Retinal pigment epithelial cell (primary cell): ENCODE measurements around the gene UBASH3B.

Experiments
- DNase-seq: peaks from one replicate; pipeline ENCODE4 v3.0.0-alpha.2; 2010; ENCODE audit warnings: low read depth
- H3K4me3 ChIP-seq: 2 replicates; pipeline ENCODE4 v1.5.1; 2011; ENCODE audit warnings: mild to moderate bottlenecking, low read length, control low read depth, moderate library complexity
- TF ChIP-seq, protein P1 (sequence below): conservative IDR thresholded peaks from 2 replicates; pipeline ENCODE4 v1.5.1; 2011; ENCODE audit warnings: low read depth, low read length, control low read depth, inconsistent platforms

The UBASH3B gene

GRCh38 chr11:122754028-122754427 lies 98.5 kb downstream of the UBASH3B start:
- TF ChIP-seq, protein P1, sequence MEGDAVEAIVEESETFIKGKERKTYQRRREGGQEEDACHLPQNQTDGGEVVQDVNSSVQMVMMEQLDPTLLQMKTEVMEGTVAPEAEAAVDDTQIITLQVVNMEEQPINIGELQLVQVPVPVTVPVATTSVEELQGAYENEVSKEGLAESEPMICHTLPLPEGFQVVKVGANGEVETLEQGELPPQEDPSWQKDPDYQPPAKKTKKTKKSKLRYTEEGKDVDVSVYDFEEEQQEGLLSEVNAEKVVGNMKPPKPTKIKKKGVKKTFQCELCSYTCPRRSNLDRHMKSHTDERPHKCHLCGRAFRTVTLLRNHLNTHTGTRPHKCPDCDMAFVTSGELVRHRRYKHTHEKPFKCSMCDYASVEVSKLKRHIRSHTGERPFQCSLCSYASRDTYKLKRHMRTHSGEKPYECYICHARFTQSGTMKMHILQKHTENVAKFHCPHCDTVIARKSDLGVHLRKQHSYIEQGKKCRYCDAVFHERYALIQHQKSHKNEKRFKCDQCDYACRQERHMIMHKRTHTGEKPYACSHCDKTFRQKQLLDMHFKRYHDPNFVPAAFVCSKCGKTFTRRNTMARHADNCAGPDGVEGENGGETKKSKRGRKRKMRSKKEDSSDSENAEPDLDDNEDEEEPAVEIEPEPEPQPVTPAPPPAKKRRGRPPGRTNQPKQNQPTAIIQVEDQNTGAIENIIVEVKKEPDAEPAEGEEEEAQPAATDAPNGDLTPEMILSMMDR: no peak
- no peak overlapping the region for H3K4me3 ChIP-seq
- DNase-seq: no peak

DNA sequence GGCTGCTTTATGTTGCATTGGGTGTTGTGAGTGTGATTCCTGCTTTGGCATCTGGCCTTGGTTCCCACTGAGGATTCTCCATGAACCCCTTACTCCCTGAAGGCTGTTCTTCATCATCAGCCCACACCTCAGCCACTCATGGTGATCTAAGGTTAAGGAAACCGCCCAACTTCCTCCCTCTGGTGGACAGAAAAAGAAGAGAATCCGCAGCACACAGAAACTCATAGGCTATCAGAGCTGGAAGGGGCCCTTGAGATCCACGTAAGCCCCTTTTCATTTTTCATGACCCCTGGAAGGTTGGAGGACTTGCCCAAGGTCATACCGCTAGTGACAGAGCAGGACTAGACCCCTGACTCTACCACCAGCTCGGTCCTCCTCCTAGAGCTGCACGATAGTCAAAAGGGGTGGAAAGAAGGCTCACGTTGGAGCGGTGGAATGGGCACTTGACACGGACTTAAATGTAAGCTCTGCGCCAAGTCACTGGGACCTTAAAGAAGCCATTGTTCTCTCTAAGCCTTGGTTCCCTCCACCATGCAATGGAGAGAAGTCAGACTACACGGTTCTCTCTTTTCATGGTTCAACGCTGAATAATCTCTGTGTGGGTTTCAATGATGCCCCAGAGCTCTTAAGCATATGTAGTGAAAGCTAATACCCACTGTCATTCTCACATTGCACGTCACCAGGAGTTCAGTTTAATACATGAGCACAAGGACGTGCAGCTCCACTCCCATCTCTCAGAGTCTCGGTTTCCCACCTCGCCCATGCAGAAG lies 99.2 kb downstream of the UBASH3B start:
- TF ChIP-seq, protein P1: peak; percentile 62

GRCh38 chr11:122755409-122755808 lies 99.9 kb downstream of the UBASH3B start:
- DNase-seq: no peak
- no peak overlapping the region for H3K4me3 ChIP-seq
- TF ChIP-seq, protein P1: no peak

More for the DNA sequence above, 99.2 kb downstream of the UBASH3B start:
- H3K4me3 ChIP-seq: no peak overlapping the region
- DNase-seq: no peak

GRCh38 chr11:122755941-122756340 lies 100.4 kb downstream of the UBASH3B start:
- TF ChIP-seq, protein P1: no peak
- DNase-seq: no peak
- H3K4me3 ChIP-seq: no peak overlapping the region

DNA sequence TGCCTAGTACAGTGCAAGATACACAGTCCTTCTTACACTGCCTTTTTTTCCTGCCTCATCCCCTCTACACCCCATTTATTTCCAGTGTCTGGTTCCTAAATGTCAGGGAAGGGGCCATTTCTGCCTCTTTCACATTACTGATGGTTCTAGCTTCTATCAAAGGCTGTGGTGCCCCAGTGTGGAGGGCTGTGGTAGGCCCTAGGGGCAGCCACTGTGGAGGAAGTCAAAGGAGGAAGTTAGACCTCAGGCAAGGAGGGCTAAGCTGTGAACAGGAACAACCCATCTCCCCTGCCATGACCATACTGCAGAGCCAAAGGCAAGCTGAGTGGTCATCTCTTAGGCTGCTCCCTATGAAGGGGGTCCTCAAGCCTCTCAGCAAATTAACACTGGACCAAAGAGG lies 100.9 kb downstream of the UBASH3B start:
- TF ChIP-seq, protein P1: no peak
- H3K4me3 ChIP-seq: no peak overlapping the region
- no peak for DNase-seq

DNA sequence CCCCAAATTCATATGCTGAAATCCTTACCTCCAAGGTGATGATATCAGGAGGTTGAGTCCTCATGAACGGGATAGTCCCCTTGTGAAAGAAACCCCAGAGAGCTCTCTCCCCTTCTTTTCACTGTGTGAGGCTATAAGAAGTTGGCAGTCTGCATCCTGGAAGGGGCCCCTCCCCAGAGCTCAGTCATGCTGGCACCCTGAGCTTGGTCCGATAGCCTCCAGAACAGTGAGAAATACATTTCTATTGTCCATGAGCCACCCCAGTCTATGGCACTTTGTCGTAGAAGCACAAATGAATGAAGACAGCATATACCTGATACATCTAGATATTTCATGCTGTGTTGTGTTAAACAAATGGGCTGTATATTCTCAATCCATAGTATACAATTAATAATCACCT lies 101.7 kb downstream of the UBASH3B start:
- TF ChIP-seq, protein P1: no peak
- no peak overlapping the region for H3K4me3 ChIP-seq
- no peak for DNase-seq

GRCh38 chr11:122758339-122758738 lies 102.8 kb downstream of the UBASH3B start:
- DNase-seq: no peak
- TF ChIP-seq, protein P1: no peak
- no peak overlapping the region for H3K4me3 ChIP-seq
